ENCODE results near the gene GALNT3. TPM values are rescaled to one million over a fixed set of nuclear protein-coding genes. Genes with fewer than 3 reads are reported as not detected.
A peak's percentile ranks its signal among the peaks of the same experiment; 100 is the strongest.

GALNT3 gene
- total and polyA plus RNA-seq, 4 donors = 0.29 to 2.3 (median 1.6) TPM

GRCh38 chr2:165794536-165794928 lies 485 bp upstream of the GALNT3 start (continued):
- TF ChIP-seq, protein P1, sequence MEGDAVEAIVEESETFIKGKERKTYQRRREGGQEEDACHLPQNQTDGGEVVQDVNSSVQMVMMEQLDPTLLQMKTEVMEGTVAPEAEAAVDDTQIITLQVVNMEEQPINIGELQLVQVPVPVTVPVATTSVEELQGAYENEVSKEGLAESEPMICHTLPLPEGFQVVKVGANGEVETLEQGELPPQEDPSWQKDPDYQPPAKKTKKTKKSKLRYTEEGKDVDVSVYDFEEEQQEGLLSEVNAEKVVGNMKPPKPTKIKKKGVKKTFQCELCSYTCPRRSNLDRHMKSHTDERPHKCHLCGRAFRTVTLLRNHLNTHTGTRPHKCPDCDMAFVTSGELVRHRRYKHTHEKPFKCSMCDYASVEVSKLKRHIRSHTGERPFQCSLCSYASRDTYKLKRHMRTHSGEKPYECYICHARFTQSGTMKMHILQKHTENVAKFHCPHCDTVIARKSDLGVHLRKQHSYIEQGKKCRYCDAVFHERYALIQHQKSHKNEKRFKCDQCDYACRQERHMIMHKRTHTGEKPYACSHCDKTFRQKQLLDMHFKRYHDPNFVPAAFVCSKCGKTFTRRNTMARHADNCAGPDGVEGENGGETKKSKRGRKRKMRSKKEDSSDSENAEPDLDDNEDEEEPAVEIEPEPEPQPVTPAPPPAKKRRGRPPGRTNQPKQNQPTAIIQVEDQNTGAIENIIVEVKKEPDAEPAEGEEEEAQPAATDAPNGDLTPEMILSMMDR (IDR thresholded peaks at IDR 0.05; ENCODE audit: low read depth, low read length, missing input control) = no peak
- no peak for TF ChIP-seq YY1 (IDR thresholded peaks at IDR 0.05)

- no peak overlapping the region for H3K9ac ChIP-seq (ENCODE audit: low read depth in 1 of 2, low read length in 2 of 2)
- WGBS = 20% methylated on average over 35 of the region's 35 CpGs
- no peak overlapping the region for H3K27ac ChIP-seq (ENCODE audit: low read depth in 1 of 2, low read length in 2 of 2)
- DNase-seq (ENCODE audit: low spot score) = no peak
- H3K4me3 ChIP-seq (ENCODE audit: low read depth in 1 of 3, low read length in 3 of 3) = peak overlapping the region in 2 of 3 donors; percentile 10 to 81
- H3K4me1 ChIP-seq (ENCODE audit: control insufficient read depth in 4 of 4, insufficient read depth in 4 of 4, low read length in 3 of 4) = peaks cover 6 to 17% (median 11%) of the 10 kb centered on the region in 4 donors
- TF ChIP-seq RXRA (IDR thresholded peaks at IDR 0.05) = no peak
- no peak for TF ChIP-seq HNF4A (conservative IDR thresholded peaks at IDR 0.05)
- TF ChIP-seq, protein P1 (IDR thresholded peaks at IDR 0.05; ENCODE audit: low read depth, low read length, missing input control) = no peak
- TF ChIP-seq REST (IDR thresholded peaks at IDR 0.05) = no peak
- no peak for TF ChIP-seq JUND (IDR thresholded peaks at IDR 0.05)
- TF ChIP-seq SP1 (IDR thresholded peaks at IDR 0.05) = no peak
- TF ChIP-seq ZBTB33 (IDR thresholded peaks at IDR 0.05) = no peak
- TF ChIP-seq, protein P2, sequence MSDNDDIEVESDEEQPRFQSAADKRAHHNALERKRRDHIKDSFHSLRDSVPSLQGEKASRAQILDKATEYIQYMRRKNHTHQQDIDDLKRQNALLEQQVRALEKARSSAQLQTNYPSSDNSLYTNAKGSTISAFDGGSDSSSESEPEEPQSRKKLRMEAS (IDR thresholded peaks at IDR 0.05) = no peak
- TF ChIP-seq FOXA1 (IDR thresholded peaks at IDR 0.05) = no peak
- no peaks in the 10 kb centered on the region for H3K9me3 ChIP-seq (ENCODE audit: control insufficient read depth in 4 of 4, low read length in 3 of 4)
- H3K36me3 ChIP-seq (ENCODE audit: control insufficient read depth in 4 of 4, insufficient read depth in 3 of 4, low read depth in 1 of 4, low read length in 3 of 4) = no peaks in the 10 kb centered on the region
- peaks cover 0 to 3% (median 0%) of the 10 kb centered on the region in 4 donors for H3K27me3 ChIP-seq (ENCODE audit: control insufficient read depth in 4 of 4, insufficient read depth in 4 of 4, low read length in 3 of 4)
Observed at GRCh38 chr2:165793161-165793778, 777 bp downstream of the GALNT3 start.
